GM23338 (cell line): ENCODE measurements around the gene COL21A1. TPM values are rescaled to one million over a fixed set of nuclear protein-coding genes. Genes with fewer than 3 reads are reported as not detected.

Experiments used
- ATAC-seq: fragments of 200-7000 bp; cut with Tn5 transposase; 3 replicates; pipeline ENCODE4 v1.9.1; 2020
- DNase-seq: peaks from one replicate; pipeline ENCODE4 v3.0.0-alpha.2; 2015; ENCODE audit warnings: low spot score
- H2AFZ ChIP-seq: fragments of 200-600 bp; sonication (generic); 2 replicates; pipeline ENCODE4 v1.8.0; 2016; ENCODE audit warnings: antibody characterized with exemption, mild to moderate bottlenecking, moderate library complexity
- H3F3A ChIP-seq: fragments of 200-600 bp; sonication (generic); replicated peaks from 2 replicates; pipeline ENCODE4 v1.8.0; 2017; ENCODE audit warnings: antibody characterized with exemption, mixed run types, low read depth
- H3K27ac ChIP-seq: fragments of 200-600 bp; sonication (generic); 2 replicates; pipeline ENCODE4 v1.6.1; 2016; ENCODE audit warnings: low read depth
- H3K27me3 ChIP-seq: fragments of 200-600 bp; sonication (generic); 2 replicates; pipeline ENCODE4 v1.8.0; 2016; ENCODE audit warnings: mild to moderate bottlenecking, mixed run types, moderate library complexity; ENCODE audit not compliant: insufficient read depth
- H3K36me3 ChIP-seq: fragments of 200-600 bp; sonication (generic); 2 replicates; pipeline ENCODE4 v1.8.0; 2016; ENCODE audit warnings: mild to moderate bottlenecking; ENCODE audit not compliant: insufficient read depth
- H3K4me1 ChIP-seq: fragments of 200-600 bp; sonication (generic); 2 replicates; pipeline ENCODE4 v1.8.0; 2016; ENCODE audit warnings: mild to moderate bottlenecking, moderate library complexity; ENCODE audit not compliant: insufficient read depth
- H3K4me2 ChIP-seq: fragments of 200-600 bp; sonication (generic); 2 replicates; pipeline ENCODE4 v1.7.1; 2017; ENCODE audit warnings: mixed run types
- H3K4me3 ChIP-seq: fragments of 200-600 bp; sonication (generic); 2 replicates; pipeline ENCODE4 v1.6.1; 2016; ENCODE audit warnings: mixed run types
- H3K79me2 ChIP-seq: fragments of 200-600 bp; sonication (generic); replicated peaks from 2 replicates; pipeline ENCODE4 v1.8.0; 2017; ENCODE audit warnings: mild to moderate bottlenecking; ENCODE audit not compliant: insufficient read depth
- H3K9me2 ChIP-seq: fragments of 200-600 bp; sonication (generic); 2 replicates; pipeline ENCODE4 v1.8.0; 2017; ENCODE audit not compliant: insufficient read depth
- H4K20me1 ChIP-seq: fragments of 200-600 bp; sonication (generic); replicated peaks from 2 replicates; pipeline ENCODE4 v1.8.0; 2017; ENCODE audit warnings: mild to moderate bottlenecking; ENCODE audit not compliant: insufficient read depth
- H3K27ac Mint-ChIP-seq: 2 replicates; pipeline ENCODE4 v1.8.0; 2020; ENCODE audit warnings: inconsistent platforms, mild to moderate bottlenecking, moderate library complexity, mixed read lengths
- H3K27me3 Mint-ChIP-seq: 3 replicates; pipeline ENCODE4 v1.8.0; 2022; ENCODE audit warnings: low read depth, mild to moderate bottlenecking, moderate library complexity, mixed read lengths, inconsistent platforms; ENCODE audit not compliant: insufficient read depth, poor library complexity
- H3K36me3 Mint-ChIP-seq: 3 replicates; pipeline ENCODE4 v1.8.0; 2021; ENCODE audit warnings: low read depth, mild to moderate bottlenecking, inconsistent platforms, moderate library complexity, mixed read lengths
- H3K4me1 Mint-ChIP-seq: 3 replicates; pipeline ENCODE4 v1.8.0; 2020; ENCODE audit warnings: mild to moderate bottlenecking, inconsistent platforms, mixed read lengths
- H3K4me3 Mint-ChIP-seq: 3 replicates; pipeline ENCODE4 v1.8.0; 2021; ENCODE audit warnings: moderate library complexity, mild to moderate bottlenecking, inconsistent platforms, mixed read lengths
- H3K9me3 Mint-ChIP-seq: 3 replicates; pipeline ENCODE4 v1.8.0; 2020; ENCODE audit warnings: moderate library complexity, mild to moderate bottlenecking, inconsistent platforms, mixed read lengths
- CREB1 ChIP-seq: fragments of 250-450 bp; sonication (Bioruptor Pico); IDR thresholded peaks from 2 replicates; pipeline ENCODE4 v1.5.0; 2020; ENCODE audit warnings: low read depth, mild to moderate bottlenecking, moderate library complexity
- CTCF ChIP-seq, 2 experiments: fragments of 200-600 bp in 1 of 2; sonication (generic) in 1 of 2; conservative IDR thresholded peaks; 2 replicates each; pipeline versions ENCODE4 v1.5.1 to v1.6.1; 2016 to 2017; ENCODE audit warnings: antibody characterized with exemption in 2 of 2, low read depth in 2 of 2, mild to moderate bottlenecking in 2 of 2, moderate library complexity in 1 of 2
- EZH2 ChIP-seq: fragments of 200-600 bp; sonication (generic); IDR thresholded peaks from one replicate; pipeline ENCODE4 v1.8.0; 2017; ENCODE audit warnings: antibody characterized with exemption, mild to moderate bottlenecking, low read depth; ENCODE audit not compliant: unreplicated experiment
- EZH2phosphoT487 ChIP-seq: fragments of 200-600 bp; sonication (generic); IDR thresholded peaks from one replicate; pipeline ENCODE4 v1.8.1; 2018; ENCODE audit warnings: antibody characterized with exemption; ENCODE audit not compliant: unreplicated experiment
- JUNB ChIP-seq: IDR thresholded peaks from one replicate; pipeline ENCODE4 v1.6.1; 2016; ENCODE audit warnings: antibody characterized with exemption; ENCODE audit not compliant: unreplicated experiment
- NANOG ChIP-seq: IDR thresholded peaks from 2 replicates; pipeline ENCODE4 v1.6.1; 2016; ENCODE audit warnings: antibody characterized with exemption, borderline replicate concordance
- POLR2AphosphoS5 ChIP-seq: IDR thresholded peaks from 2 replicates; pipeline ENCODE4 v1.6.1; 2016; ENCODE audit warnings: antibody characterized with exemption, low read depth
- STAT1 ChIP-seq: IDR thresholded peaks from one replicate; pipeline ENCODE4 v1.6.1; 2016; ENCODE audit warnings: antibody characterized with exemption; ENCODE audit not compliant: unreplicated experiment
- ZNF114 ChIP-seq: fragments of 250-450 bp; sonication (Bioruptor Pico); IDR thresholded peaks from 2 replicates; pipeline ENCODE4 v1.5.0; 2020; ENCODE audit warnings: mild to moderate bottlenecking, moderate library complexity
- ZNF331 ChIP-seq: fragments of 250-450 bp; sonication (Bioruptor Pico); IDR thresholded peaks from 2 replicates; pipeline ENCODE4 v1.5.0; 2020; ENCODE audit warnings: low read depth, mild to moderate bottlenecking, moderate library complexity
- polyA plus RNA-seq: library from polyadenylated mRNA; unstranded; fragments of >200 nt; fragmentation: Nextera tagmentation; extraction: Ambion mirVana; gene quantifications from 2 replicates; pipeline ENCODE4 v1.2.1, GENCODE V29; 2016
- total RNA-seq: library from RNA; depleted of rRNA; stranded (reverse); fragments of >200 nt; shearing (Covaris generic); gene quantifications from 2 replicates; pipeline ENCODE4 v1.2.3, GENCODE V29; 2014
- TF ChIP-seq, protein P1 (sequence below): fragments of 250-450 bp; sonication (Bioruptor Pico); IDR thresholded peaks from 2 replicates; pipeline ENCODE4 v1.5.0; 2020; ENCODE audit warnings: mild to moderate bottlenecking, moderate library complexity
- TF ChIP-seq, protein P2 (sequence below): IDR thresholded peaks from one replicate; pipeline ENCODE4 v1.6.1; 2018; ENCODE audit warnings: antibody characterized with exemption; ENCODE audit not compliant: unreplicated experiment
- TF ChIP-seq, protein P3 (sequence below): IDR thresholded peaks from 2 replicates; pipeline ENCODE4 v1.6.1; 2016; ENCODE audit warnings: antibody characterized with exemption

Gene COL21A1
- total and polyA plus RNA-seq, 2 experiments from 2014 or later = 5.0 to 6.2 TPM

GRCh38 chr6:56088641-56089040 lies 158.7 kb downstream of the COL21A1 start:
- no peaks in the 10 kb centered on the region for H3K27me3 ChIP-seq
- Mint-ChIP-seq H3K27ac (no peak overlapping the region), H3K27me3 (peaks cover 2% of the 10 kb centered on the region), H3K9me3 (peaks cover 7% of the 10 kb centered on the region; the same call in 2 of the 3 replicates), H3K4me3 (no peak overlapping the region), H3K36me3 (peaks cover 8% of the 10 kb centered on the region; the same call in 2 of the 3 replicates), H3K4me1 (peaks cover 11% of the 10 kb centered on the region; the same call in 2 of the 3 replicates)
- no peak for ATAC-seq
- no peak overlapping the region for H3K4me3 ChIP-seq
- H3K27ac ChIP-seq = no peak overlapping the region
- DNase-seq = no peak
- no peaks in the 10 kb centered on the region for H3F3A ChIP-seq
- no peaks in the 10 kb centered on the region for H3K79me2 ChIP-seq
- H3K36me3 ChIP-seq = no peaks in the 10 kb centered on the region
- no peak overlapping the region for H3K4me2 ChIP-seq
- TF ChIP-seq CTCF (conservative IDR thresholded peaks at IDR 0.05; ENCODE audit: low read depth in 2 of 2) (no peak), JUNB (no peak), EZH2phosphoT487 (no peak), CREB1 (CRISPR knock-in tag) (no peak), NANOG (no peak), EZH2 (no peak), ZNF114 (no peak), POLR2AphosphoS5 (no peak), STAT1 (no peak), ZNF331 (CRISPR knock-in tag) (no peak)
- TF ChIP-seq, protein P1, sequence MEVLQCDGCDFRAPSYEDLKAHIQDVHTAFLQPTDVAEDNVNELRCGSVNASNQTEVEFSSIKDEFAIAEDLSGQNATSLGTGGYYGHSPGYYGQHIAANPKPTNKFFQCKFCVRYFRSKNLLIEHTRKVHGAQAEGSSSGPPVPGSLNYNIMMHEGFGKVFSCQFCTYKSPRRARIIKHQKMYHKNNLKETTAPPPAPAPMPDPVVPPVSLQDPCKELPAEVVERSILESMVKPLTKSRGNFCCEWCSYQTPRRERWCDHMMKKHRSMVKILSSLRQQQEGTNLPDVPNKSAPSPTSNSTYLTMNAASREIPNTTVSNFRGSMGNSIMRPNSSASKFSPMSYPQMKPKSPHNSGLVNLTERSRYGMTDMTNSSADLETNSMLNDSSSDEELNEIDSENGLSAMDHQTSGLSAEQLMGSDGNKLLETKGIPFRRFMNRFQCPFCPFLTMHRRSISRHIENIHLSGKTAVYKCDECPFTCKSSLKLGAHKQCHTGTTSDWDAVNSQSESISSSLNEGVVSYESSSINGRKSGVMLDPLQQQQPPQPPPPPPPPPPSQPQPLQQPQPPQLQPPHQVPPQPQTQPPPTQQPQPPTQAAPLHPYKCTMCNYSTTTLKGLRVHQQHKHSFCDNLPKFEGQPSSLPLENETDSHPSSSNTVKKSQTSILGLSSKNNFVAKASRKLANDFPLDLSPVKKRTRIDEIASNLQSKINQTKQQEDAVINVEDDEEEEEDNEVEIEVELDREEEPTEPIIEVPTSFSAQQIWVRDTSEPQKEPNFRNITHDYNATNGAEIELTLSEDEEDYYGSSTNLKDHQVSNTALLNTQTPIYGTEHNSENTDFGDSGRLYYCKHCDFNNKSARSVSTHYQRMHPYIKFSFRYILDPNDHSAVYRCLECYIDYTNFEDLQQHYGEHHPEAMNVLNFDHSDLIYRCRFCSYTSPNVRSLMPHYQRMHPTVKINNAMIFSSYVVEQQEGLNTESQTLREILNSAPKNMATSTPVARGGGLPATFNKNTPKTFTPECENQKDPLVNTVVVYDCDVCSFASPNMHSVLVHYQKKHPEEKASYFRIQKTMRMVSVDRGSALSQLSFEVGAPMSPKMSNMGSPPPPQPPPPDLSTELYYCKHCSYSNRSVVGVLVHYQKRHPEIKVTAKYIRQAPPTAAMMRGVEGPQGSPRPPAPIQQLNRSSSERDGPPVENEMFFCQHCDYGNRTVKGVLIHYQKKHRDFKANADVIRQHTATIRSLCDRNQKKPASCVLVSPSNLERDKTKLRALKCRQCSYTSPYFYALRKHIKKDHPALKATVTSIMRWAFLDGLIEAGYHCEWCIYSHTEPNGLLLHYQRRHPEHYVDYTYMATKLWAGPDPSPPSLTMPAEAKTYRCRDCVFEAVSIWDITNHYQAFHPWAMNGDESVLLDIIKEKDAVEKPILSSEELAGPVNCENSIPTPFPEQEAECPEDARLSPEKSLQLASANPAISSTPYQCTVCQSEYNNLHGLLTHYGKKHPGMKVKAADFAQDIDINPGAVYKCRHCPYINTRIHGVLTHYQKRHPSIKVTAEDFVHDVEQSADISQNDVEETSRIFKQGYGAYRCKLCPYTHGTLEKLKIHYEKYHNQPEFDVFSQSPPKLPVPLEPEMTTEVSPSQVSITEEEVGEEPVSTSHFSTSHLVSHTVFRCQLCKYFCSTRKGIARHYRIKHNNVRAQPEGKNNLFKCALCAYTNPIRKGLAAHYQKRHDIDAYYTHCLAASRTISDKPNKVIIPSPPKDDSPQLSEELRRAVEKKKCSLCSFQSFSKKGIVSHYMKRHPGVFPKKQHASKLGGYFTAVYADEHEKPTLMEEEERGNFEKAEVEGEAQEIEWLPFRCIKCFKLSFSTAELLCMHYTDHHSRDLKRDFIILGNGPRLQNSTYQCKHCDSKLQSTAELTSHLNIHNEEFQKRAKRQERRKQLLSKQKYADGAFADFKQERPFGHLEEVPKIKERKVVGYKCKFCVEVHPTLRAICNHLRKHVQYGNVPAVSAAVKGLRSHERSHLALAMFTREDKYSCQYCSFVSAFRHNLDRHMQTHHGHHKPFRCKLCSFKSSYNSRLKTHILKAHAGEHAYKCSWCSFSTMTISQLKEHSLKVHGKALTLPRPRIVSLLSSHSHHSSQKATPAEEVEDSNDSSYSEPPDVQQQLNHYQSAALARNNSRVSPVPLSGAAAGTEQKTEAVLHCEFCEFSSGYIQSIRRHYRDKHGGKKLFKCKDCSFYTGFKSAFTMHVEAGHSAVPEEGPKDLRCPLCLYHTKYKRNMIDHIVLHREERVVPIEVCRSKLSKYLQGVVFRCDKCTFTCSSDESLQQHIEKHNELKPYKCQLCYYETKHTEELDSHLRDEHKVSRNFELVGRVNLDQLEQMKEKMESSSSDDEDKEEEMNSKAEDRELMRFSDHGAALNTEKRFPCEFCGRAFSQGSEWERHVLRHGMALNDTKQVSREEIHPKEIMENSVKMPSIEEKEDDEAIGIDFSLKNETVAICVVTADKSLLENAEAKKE (CRISPR knock-in tag) = no peak
- TF ChIP-seq, protein P2, sequence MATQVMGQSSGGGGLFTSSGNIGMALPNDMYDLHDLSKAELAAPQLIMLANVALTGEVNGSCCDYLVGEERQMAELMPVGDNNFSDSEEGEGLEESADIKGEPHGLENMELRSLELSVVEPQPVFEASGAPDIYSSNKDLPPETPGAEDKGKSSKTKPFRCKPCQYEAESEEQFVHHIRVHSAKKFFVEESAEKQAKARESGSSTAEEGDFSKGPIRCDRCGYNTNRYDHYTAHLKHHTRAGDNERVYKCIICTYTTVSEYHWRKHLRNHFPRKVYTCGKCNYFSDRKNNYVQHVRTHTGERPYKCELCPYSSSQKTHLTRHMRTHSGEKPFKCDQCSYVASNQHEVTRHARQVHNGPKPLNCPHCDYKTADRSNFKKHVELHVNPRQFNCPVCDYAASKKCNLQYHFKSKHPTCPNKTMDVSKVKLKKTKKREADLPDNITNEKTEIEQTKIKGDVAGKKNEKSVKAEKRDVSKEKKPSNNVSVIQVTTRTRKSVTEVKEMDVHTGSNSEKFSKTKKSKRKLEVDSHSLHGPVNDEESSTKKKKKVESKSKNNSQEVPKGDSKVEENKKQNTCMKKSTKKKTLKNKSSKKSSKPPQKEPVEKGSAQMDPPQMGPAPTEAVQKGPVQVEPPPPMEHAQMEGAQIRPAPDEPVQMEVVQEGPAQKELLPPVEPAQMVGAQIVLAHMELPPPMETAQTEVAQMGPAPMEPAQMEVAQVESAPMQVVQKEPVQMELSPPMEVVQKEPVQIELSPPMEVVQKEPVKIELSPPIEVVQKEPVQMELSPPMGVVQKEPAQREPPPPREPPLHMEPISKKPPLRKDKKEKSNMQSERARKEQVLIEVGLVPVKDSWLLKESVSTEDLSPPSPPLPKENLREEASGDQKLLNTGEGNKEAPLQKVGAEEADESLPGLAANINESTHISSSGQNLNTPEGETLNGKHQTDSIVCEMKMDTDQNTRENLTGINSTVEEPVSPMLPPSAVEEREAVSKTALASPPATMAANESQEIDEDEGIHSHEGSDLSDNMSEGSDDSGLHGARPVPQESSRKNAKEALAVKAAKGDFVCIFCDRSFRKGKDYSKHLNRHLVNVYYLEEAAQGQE = no peak
- TF ChIP-seq, protein P3, sequence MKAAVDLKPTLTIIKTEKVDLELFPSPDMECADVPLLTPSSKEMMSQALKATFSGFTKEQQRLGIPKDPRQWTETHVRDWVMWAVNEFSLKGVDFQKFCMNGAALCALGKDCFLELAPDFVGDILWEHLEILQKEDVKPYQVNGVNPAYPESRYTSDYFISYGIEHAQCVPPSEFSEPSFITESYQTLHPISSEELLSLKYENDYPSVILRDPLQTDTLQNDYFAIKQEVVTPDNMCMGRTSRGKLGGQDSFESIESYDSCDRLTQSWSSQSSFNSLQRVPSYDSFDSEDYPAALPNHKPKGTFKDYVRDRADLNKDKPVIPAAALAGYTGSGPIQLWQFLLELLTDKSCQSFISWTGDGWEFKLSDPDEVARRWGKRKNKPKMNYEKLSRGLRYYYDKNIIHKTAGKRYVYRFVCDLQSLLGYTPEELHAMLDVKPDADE = no peak
- H4K20me1 ChIP-seq = no peaks in the 10 kb centered on the region
- no peak overlapping the region for H2AFZ ChIP-seq
- no peaks in the 10 kb centered on the region for H3K9me2 ChIP-seq
- peaks cover 7% of the 10 kb centered on the region; the same call in 1 of the 2 replicates for H3K4me1 ChIP-seq
